Measurements from ENCODE around the gene LIMK1.

The LIMK1 gene

DNA sequence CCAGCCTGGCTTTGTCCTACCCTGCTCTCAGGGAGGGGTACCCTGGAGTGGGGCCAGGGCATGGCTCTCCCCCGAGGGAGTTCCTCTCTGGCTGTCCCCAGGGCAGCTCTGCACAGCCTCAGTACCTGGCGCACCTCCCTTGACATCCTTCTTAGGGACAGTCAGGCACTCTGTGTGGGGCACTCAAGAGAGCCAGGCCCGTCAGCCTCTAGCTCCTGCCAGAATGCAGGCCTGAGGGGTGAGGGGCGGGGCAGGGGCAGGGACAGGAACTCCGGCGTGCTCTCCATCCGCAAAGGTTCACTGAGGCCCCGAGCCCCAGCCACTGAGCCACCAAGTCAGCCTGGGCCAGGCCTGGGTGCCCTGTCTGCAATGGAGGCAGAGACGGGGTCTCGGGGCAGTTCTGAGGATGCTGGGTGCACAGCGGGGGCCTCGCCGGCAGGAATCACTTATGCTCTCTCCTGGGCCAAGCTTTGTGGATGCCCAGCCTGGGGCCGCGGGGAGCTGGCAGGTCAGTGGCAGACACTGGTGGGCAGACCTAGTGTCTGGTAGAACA lies 10.1 kb downstream of the LIMK1 start:
- in situ Hi-C loops (cut with HindIII; ENCODE audit: low sequenced_read_pairs) = no loop called here
- H3K4me3 ChIP-seq (ENCODE audit: low read depth, low read length) = no peak overlapping the region
- peak; percentile 9 for DNase-seq (ENCODE audit: low read depth, low spot score)
- TF ChIP-seq, protein P1, sequence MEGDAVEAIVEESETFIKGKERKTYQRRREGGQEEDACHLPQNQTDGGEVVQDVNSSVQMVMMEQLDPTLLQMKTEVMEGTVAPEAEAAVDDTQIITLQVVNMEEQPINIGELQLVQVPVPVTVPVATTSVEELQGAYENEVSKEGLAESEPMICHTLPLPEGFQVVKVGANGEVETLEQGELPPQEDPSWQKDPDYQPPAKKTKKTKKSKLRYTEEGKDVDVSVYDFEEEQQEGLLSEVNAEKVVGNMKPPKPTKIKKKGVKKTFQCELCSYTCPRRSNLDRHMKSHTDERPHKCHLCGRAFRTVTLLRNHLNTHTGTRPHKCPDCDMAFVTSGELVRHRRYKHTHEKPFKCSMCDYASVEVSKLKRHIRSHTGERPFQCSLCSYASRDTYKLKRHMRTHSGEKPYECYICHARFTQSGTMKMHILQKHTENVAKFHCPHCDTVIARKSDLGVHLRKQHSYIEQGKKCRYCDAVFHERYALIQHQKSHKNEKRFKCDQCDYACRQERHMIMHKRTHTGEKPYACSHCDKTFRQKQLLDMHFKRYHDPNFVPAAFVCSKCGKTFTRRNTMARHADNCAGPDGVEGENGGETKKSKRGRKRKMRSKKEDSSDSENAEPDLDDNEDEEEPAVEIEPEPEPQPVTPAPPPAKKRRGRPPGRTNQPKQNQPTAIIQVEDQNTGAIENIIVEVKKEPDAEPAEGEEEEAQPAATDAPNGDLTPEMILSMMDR (IDR thresholded peaks at IDR 0.05; ENCODE audit: low read depth, low read length) = no peak

DNA sequence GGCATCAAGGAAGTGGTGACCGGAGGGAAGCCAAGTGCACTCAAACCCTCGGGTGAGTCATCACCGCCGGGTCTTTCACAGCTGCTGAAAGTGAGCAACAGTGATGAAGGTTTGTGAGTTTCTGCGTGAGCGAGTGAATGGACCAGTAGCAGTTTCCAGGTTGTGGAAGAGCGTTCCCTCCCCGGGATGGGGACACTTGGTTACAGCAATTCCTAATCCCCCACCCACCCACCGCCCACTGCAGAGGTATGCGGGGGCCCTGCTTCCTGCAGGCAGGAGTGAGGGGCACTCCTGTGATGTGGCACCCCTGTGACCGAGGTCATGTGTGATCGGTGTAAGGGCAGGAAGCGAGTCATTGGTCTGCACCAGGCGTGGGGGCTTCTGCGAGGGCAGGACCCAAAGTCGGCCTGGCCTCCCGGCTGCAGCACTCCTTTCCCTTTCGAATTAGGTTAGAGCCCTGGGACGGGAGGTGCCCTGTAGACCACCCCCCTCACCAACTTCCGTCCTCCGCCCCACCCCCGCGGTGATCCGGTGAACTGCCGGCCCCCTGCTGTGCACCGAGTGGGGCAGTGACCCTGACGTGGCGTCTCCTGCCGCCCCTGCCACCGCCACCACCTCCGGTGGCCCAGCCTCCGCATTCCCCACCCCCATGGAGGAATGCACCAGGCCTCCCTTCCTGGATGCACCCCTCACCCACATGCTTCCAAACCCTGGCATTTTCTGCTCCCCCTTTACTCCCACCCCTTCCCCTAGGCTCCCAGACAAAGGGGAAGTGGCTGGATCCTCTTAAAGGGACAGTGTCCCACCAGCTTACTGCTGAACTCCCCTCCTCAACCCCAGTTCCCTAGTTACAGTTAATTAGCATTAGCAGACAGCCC lies 10.9 kb downstream of the LIMK1 start:
- TF ChIP-seq, protein P1 (IDR thresholded peaks at IDR 0.05; ENCODE audit: low read depth, low read length) = no peak
- peak; percentile 95 for DNase-seq (ENCODE audit: low read depth, low spot score)
- H3K4me3 ChIP-seq (ENCODE audit: low read depth, low read length) = peak overlapping the region; percentile 20
- in situ Hi-C loops (cut with HindIII; ENCODE audit: low sequenced_read_pairs) = no loop called here

DNA sequence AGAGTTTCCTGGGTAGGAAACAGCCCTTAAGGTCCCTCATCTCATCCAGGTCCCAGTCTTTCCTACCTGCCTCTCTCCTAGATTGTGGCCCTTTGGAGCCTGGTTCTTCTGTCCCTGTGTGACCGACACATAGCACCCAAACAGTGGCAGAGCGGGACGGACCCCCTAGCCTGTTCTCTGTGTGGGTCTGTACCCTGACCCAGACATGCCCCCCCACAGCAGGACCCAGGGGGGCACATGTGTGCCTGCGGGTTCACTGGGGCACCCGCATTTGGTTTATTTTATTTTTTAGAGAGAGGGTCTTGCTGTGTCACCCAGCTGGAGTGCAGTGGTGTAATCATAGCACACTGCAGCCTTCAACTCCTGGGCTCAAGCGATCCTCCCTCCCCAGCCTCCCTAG lies 11.5 kb downstream of the LIMK1 start:
- no peak overlapping the region for H3K4me3 ChIP-seq (ENCODE audit: low read depth, low read length)
- TF ChIP-seq, protein P1 (IDR thresholded peaks at IDR 0.05; ENCODE audit: low read depth, low read length) = no peak
- no peak for DNase-seq (ENCODE audit: low read depth, low spot score)
- in situ Hi-C loops (cut with HindIII; ENCODE audit: low sequenced_read_pairs) = no loop called here

DNA sequence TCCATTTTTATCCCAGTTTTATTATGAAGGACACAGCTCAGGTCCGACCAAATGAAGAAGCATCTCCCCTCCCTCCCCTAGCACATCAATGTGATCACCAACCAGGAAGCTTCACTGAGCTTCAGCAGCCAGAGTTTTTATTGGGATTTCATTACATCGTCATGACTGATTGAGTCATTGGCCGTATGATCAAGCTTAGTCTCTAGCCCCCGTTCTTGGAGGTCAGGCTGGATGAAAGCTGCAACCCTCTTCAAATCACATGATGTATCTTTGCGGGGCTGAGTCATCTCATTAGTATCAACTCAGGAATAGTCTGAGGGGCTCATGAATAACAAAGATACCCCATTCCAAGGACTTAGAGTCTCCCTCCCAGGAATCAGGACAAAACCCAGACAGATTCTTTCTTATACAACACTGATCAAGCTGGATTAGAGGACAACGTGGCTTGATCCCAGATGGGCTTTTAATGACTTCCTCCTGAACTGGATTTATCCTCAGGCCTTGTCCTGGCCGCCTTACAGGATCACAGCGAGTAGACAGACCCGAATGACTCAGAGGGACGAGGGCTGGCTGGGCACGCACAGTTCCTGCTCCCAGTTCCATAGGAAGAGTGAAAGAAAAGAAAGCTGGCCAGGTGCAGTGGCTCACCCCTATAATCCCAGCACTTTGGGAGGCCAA lies 14.5 kb downstream of the LIMK1 start:
- in situ Hi-C loops (cut with HindIII; ENCODE audit: low sequenced_read_pairs) = no loop called here
- no peak overlapping the region for H3K4me3 ChIP-seq (ENCODE audit: low read depth, low read length)
- DNase-seq (ENCODE audit: low read depth, low spot score) = peak; percentile 95
- TF ChIP-seq, protein P1 (IDR thresholded peaks at IDR 0.05; ENCODE audit: low read depth, low read length) = no peak

DNA sequence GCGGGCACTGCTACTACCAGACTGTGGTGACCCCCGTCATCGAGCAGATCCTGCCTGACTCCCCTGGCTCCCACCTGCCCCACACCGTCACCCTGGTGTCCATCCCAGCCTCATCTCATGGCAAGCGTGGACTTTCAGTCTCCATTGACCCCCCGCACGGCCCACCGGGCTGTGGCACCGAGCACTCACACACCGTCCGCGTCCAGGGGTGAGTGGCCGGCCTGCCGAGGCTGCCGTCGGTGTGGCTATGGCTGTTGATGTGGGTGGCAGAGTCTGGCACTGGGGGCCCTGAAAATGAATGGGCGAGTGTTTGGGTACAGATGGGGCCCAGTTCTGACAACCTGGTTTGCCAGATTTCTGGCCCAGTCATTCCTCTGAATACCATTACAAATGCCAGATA lies 15.4 kb downstream of the LIMK1 start:
- TF ChIP-seq, protein P1 (IDR thresholded peaks at IDR 0.05; ENCODE audit: low read depth, low read length) = no peak
- no peak overlapping the region for H3K4me3 ChIP-seq (ENCODE audit: low read depth, low read length)
- no peak for DNase-seq (ENCODE audit: low read depth, low spot score)
- in situ Hi-C loops (cut with HindIII; ENCODE audit: low sequenced_read_pairs) = no loop called here

DNA sequence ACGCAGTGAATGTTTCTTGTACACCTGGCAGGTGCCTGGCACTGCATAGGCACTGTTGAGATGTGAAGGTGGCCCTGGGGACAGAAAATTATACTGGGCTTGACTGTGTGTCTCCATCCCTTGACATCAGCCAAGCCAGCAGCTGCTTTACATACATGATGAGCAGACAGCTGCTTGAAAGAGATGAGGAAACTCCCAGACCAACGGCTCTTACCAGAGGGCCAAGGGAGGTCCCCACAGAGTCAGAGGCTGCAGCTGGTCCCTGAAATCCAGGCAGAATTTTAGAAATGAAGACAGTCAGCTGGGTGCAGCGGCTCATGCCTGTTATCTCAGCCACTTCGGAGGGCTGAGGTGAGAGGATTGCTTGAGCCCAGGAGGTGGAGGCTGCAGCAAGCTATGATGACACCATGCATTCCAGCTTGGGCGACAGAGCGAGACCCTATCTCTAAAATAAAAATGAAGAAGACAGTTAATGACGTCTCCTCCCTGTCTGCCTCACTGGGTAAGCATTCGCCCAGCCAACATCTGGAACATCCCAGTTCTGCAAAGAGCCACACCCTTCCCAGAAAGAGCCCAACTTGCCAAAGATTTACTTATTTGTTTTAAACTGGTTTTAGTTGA lies 17.6 kb downstream of the LIMK1 start:
- no peak for DNase-seq (ENCODE audit: low read depth, low spot score)
- in situ Hi-C loops (cut with HindIII; ENCODE audit: low sequenced_read_pairs) = no loop called here
- TF ChIP-seq, protein P1 (IDR thresholded peaks at IDR 0.05; ENCODE audit: low read depth, low read length) = no peak
- no peak overlapping the region for H3K4me3 ChIP-seq (ENCODE audit: low read depth, low read length)

Data from astrocyte of the spinal cord (primary cell).